ENCODE measurements around the gene SERPINE2. TPM values are rescaled to one million over a fixed set of nuclear protein-coding genes. Genes with fewer than 3 reads are reported as not detected.

The SERPINE2 gene
- total and polyA plus RNA-seq, 2 donors (not counting 3 experiments of a cell fraction or from before 2014, with no cell fraction given), result 4.0 to 8.8 TPM

DNA sequence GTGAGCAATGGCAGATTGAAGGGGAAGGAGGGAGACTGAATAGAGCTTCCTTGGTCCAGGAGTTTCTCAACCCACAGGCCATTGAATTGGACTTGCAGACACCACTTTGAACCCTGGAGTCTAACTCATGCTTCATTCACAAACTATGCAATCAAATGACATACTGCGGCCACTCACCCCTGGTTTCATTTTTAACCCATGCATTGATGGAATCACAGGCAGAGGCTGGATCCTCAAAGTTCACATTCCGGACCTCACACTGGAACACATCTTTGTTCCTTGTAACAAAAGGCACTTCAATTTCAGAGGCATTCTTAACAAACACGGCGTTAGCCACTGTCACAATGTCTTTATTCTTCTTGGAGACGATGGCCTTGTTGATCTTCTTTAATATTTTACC lies 41.1 kb downstream of the SERPINE2 start:
- DNase-seq (ENCODE audit: low read depth, low spot score), result no peak
- H3K79me2 ChIP-seq (ENCODE audit: control insufficient read depth, insufficient read depth, low read length), result no peaks in the 10 kb centered on the region
- H2AFZ ChIP-seq (ENCODE audit: low read depth, low read length), result no peak overlapping the region
- dilution Hi-C loops (cut with MboI; ENCODE audit: extremely low pct_ligation_motif_present, low sequenced_read_pairs) (no loop called here), intact Hi-C loops (cut with micrococcal nuclease) (no loop called here)
- ChIA-PET CTCF (interaction anchor here (1.8 kb wide), 1 partner anchor 287 kb away, joined by 11 read pairs; no protein-coding TSS in a partner anchor), POLR2A (no interaction called here)
- H3K36me3 ChIP-seq (ENCODE audit: control insufficient read depth in 2 of 2, extremely low read depth in 1 of 2, insufficient read depth in 2 of 2, low read length in 2 of 2), result no peaks in the 10 kb centered on the region
- no peak overlapping the region for H3K4me2 ChIP-seq (ENCODE audit: insufficient read depth, low read length)
- FAIRE-seq, result no peak
- no peak overlapping the region for H3K4me3 ChIP-seq (replicated peaks in 1 of 3; ENCODE audit: insufficient read depth in 1 of 3, low read depth in 1 of 3, low read length in 3 of 3)
- TF ChIP-seq, protein P1, sequence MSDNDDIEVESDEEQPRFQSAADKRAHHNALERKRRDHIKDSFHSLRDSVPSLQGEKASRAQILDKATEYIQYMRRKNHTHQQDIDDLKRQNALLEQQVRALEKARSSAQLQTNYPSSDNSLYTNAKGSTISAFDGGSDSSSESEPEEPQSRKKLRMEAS (IDR thresholded peaks at IDR 0.05; ENCODE audit: insufficient read depth, insufficient read length), result no peak
- no peaks in the 10 kb centered on the region for H3K9me1 ChIP-seq (replicated peaks; ENCODE audit: control insufficient read depth, extremely low read depth, insufficient read depth, low read length)
- no peaks in the 10 kb centered on the region for H3K4me1 ChIP-seq (ENCODE audit: control insufficient read depth, extremely low read depth, insufficient read depth, low read length)
- no peaks in the 10 kb centered on the region for H4K20me1 ChIP-seq (replicated peaks; ENCODE audit: control insufficient read depth, extremely low read depth, insufficient read depth, low read length)
- no peaks in the 10 kb centered on the region for H3K27me3 ChIP-seq (ENCODE audit: control insufficient read depth in 2 of 2, insufficient read depth in 2 of 2, low read length in 2 of 2)
- BruUV-seq (replicated peaks), result no TSS peak
- H3K27ac ChIP-seq (ENCODE audit: insufficient read depth, low read depth, low read length), result no peak overlapping the region
- no peaks in the 10 kb centered on the region for H3K9me3 ChIP-seq (replicated peaks; ENCODE audit: control insufficient read depth, insufficient read depth, low read length)
- no peak overlapping the region for H3K9ac ChIP-seq (replicated peaks; ENCODE audit: extremely low read depth, insufficient read depth, low read length)

DNA sequence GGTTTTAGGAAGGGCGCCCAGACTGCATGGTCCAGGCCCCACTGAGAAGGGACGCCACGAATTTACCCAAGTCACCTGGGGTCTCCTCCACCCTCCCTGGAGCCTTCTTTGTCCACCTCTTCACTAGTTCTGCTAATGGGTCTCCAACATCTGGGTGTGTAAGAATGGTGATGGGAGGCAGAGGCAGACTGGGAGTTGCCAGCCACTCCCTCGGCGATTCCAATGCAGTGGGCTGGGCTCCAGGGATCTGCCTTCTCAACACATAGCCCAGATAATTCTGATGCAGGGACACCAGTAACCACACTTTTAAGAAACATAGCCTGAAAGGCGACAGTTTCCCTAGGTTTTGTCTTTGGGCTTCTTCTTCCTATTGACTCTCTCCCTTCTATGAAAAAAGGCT lies 42.7 kb downstream of the SERPINE2 start:
- Histone ChIP-seq H3K36me3 (ENCODE audit: control insufficient read depth in 2 of 2, extremely low read depth in 1 of 2, insufficient read depth in 2 of 2, low read length in 2 of 2) (no peaks in the 10 kb centered on the region), H3K27ac (ENCODE audit: insufficient read depth, low read depth, low read length) (no peak overlapping the region), H3K4me3 (replicated peaks in 1 of 3; ENCODE audit: insufficient read depth in 1 of 3, low read depth in 1 of 3, low read length in 3 of 3) (no peak overlapping the region), H3K4me1 (ENCODE audit: control insufficient read depth, extremely low read depth, insufficient read depth, low read length) (no peaks in the 10 kb centered on the region), H3K9ac (replicated peaks; ENCODE audit: extremely low read depth, insufficient read depth, low read length) (no peak overlapping the region), H3K4me2 (ENCODE audit: insufficient read depth, low read length) (no peak overlapping the region), H3K27me3 (ENCODE audit: control insufficient read depth in 2 of 2, insufficient read depth in 2 of 2, low read length in 2 of 2) (no peaks in the 10 kb centered on the region), H3K9me1 (replicated peaks; ENCODE audit: control insufficient read depth, extremely low read depth, insufficient read depth, low read length) (no peaks in the 10 kb centered on the region), H3K79me2 (ENCODE audit: control insufficient read depth, insufficient read depth, low read length) (no peaks in the 10 kb centered on the region), H2AFZ (ENCODE audit: low read depth, low read length) (no peak overlapping the region), H4K20me1 (replicated peaks; ENCODE audit: control insufficient read depth, extremely low read depth, insufficient read depth, low read length) (no peaks in the 10 kb centered on the region), H3K9me3 (replicated peaks; ENCODE audit: control insufficient read depth, insufficient read depth, low read length) (no peaks in the 10 kb centered on the region)
- no peak for FAIRE-seq
- intact Hi-C loops (cut with micrococcal nuclease) (no loop called here), dilution Hi-C loops (cut with MboI; ENCODE audit: extremely low pct_ligation_motif_present, low sequenced_read_pairs) (no loop called here)
- no peak for DNase-seq (ENCODE audit: low read depth, low spot score)
- CTCF ChIA-PET, result interaction anchor here (0.6 to 9.0 kb wide), 3 partner anchors 26 to 642 kb away, joined by 3 to 875 read pairs (median 174); no protein-coding TSS in a partner anchor
- TF ChIP-seq POLR2A (IDR thresholded peaks at IDR 0.05; ENCODE audit: low read depth, low read length) (no peak), JUN (IDR thresholded peaks at IDR 0.05; ENCODE audit: borderline replicate concordance, insufficient read depth, insufficient read length, low read depth) (no peak), GATA2 (IDR thresholded peaks at IDR 0.05; ENCODE audit: insufficient read depth, insufficient read length, low read depth, low read length) (no peak), MYC (IDR thresholded peaks at IDR 0.05; ENCODE audit: low read depth, low read length) (no peak), EZH2 (IDR thresholded peaks at IDR 0.05; ENCODE audit: borderline replicate concordance, low read depth, low read length, severe bottlenecking) (no peak), FOS (IDR thresholded peaks at IDR 0.05; ENCODE audit: borderline replicate concordance, insufficient read depth, low read length) (no peak), POLR2AphosphoS5 (IDR thresholded peaks at IDR 0.05; ENCODE audit: insufficient read depth, low read depth, low read length) (no peak)
- TF ChIP-seq, protein P1 (IDR thresholded peaks at IDR 0.05; ENCODE audit: insufficient read depth, insufficient read length), result no peak
- TF ChIP-seq, protein P2, sequence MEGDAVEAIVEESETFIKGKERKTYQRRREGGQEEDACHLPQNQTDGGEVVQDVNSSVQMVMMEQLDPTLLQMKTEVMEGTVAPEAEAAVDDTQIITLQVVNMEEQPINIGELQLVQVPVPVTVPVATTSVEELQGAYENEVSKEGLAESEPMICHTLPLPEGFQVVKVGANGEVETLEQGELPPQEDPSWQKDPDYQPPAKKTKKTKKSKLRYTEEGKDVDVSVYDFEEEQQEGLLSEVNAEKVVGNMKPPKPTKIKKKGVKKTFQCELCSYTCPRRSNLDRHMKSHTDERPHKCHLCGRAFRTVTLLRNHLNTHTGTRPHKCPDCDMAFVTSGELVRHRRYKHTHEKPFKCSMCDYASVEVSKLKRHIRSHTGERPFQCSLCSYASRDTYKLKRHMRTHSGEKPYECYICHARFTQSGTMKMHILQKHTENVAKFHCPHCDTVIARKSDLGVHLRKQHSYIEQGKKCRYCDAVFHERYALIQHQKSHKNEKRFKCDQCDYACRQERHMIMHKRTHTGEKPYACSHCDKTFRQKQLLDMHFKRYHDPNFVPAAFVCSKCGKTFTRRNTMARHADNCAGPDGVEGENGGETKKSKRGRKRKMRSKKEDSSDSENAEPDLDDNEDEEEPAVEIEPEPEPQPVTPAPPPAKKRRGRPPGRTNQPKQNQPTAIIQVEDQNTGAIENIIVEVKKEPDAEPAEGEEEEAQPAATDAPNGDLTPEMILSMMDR (IDR thresholded peaks at IDR 0.05; ENCODE audit: extremely low read depth in 1 of 2, insufficient read depth in 1 of 2, low read depth in 1 of 2, low read length in 2 of 2), result no peak
- BruUV-seq (replicated peaks), result no TSS peak
- POLR2A ChIA-PET, result no interaction called here

Data from endothelial cell of umbilical vein (primary cell).